G401.6 (cell line): ENCODE results near the gene PHOX2B.
"Not testable (repeated sequence)": the region's sequence is repeated elsewhere in the genome, so short reads cannot be mapped to it uniquely, and the experiment has no call there.

Source experiments
- FAIRE-seq: peaks from 2 replicates; lab custom pipeline; 2012; peaks lifted over from hg19 to GRCh38; lab: Jason Lieb, UNC

PHOX2B gene

GRCh38 chr4:41711654-41712053, 36.9 kb downstream of the PHOX2B start:
- not testable (repeated sequence) for FAIRE-seq

GRCh38 chr4:41709844-41710481, 38.6 kb downstream of the PHOX2B start:
- no peak for FAIRE-seq

DNA sequence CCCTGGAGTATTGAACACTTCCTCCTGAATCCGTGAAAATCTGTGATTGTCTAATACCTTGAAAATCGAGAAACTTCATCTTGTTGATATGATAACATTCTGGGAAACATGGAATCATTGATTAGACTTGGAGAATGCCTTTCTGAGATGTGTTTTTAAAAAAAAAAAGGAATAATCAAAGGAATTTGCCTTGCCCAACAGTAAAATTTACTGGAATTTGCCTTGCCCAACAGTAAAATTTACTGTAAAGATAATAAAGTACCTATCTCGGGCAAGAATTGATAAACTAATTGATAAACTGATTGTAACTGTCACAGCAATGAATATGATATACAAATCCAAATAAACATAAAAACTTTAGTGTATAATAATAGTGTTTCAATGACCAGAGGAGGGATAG, 44.7 kb downstream of the PHOX2B start:
- no peak for FAIRE-seq

DNA sequence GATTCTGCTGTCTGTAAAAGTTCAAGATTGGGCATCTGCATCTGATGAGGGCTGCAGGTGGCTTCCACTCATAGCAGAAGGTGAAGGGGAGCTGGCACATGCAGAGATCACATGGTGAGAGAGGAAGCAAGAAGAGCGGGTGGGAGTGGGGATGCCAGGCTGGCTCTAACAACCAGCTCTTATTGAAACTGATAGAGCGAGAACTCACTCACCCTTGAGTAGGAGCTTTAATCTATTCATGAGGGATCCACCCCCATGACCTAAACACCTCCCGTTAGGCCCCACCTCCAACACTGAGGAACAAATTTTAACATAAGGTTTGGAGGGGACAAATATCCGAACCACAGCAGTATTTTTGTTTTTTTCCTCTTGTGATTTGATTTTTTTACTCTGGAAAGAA, 45.8 kb downstream of the PHOX2B start:
- no peak for FAIRE-seq

DNA sequence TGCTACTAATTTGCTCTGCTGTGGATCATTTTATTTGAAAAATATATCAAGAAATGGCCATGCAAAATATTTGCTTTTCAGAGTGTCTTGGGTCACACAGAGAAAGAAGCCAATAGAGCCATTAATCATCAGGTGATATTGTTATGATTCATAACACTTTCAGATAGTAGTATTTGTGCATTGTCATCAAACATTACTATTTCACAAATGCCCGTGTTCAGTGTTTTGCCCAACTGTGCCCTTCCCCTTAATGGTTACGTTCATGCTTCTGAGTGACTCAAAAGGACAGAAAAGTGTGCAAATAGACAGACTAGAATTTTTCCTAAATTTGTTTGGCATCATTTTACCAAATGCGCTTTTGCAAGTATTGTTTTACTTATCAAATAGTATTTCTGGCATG, 46.5 kb downstream of the PHOX2B start:
- FAIRE-seq = no peak

DNA sequence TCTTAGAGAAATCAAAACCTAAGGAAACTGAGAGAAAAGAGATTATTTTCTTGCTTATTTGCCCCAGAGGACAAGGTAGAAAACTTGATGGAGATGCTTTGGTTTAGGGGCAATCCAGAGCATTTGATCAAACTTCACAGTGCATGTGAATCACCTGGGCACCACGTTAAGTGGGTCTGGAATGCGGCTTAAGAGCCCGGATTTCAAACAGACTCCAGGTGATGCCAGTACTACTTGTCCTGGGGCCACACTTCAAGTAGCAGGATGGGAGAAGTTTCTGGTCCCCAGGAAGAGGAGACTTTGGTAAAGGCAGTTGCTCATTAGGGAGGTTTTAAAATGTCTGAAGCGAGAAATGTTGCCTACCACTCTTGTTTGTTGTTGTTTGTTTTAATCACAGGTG, 51.8 kb downstream of the PHOX2B start:
- no peak for FAIRE-seq

GRCh38 chr4:41696131-41696530, 52.4 kb downstream of the PHOX2B start:
- no peak for FAIRE-seq
